ENCODE measurements around the gene WSCD2.

WSCD2 gene

GRCh38 chr12:108238474-108238873 is 109.4 kb downstream of the WSCD2 start:
- no peak for DNase-seq

- no peak for DNase-seq
Measured at GRCh38 chr12:108239378-108239777, 110.3 kb downstream of the WSCD2 start.

DNA sequence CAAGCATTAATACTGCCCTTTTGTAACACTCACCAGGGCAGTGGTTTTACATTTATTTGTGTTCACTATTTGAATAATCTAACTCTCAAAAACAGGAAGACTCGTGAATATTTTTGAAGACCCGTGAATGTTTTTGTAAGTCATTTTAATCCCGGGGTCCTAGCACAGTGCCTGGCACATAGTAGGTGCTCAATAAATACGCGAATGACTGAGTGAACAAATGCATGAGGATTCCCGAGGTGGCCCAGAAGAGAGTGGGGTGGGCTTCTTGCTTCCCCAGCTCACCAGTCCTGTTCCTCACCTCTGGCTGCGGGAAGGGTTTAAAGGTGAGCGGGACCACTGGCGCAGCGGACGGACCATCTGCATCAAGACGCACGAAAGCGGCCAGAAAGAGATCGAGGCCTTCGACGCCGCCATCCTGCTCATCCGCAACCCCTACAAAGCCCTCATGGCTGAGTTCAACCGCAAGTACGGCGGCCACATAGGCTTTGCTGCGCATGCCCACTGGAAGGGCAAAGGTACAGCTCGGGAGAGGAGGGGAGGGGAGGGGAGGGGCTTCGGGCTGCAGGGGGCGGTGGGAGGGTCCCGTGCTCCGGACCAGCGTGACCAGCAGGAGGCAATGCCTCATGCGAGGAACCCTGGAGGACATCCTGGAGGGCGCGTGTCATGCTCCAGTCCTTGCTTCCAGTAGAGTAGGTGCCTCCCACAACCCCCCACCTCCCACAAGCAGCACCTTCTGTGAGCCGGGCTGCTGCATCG is 111.1 kb downstream of the WSCD2 start:
- no peak for DNase-seq

GRCh38 chr12:108240928-108241327 is 111.8 kb downstream of the WSCD2 start:
- no peak for DNase-seq

- DNase-seq = no peak
Measured at GRCh38 chr12:108241986-108242703, 113.1 kb downstream of the WSCD2 start.

GRCh38 chr12:108247130-108247529 is 118.0 kb downstream of the WSCD2 start:
- no peak for DNase-seq

- DNase-seq = no peak
Measured at GRCh38 chr12:108248011-108248410, 118.9 kb downstream of the WSCD2 start.

DNA sequence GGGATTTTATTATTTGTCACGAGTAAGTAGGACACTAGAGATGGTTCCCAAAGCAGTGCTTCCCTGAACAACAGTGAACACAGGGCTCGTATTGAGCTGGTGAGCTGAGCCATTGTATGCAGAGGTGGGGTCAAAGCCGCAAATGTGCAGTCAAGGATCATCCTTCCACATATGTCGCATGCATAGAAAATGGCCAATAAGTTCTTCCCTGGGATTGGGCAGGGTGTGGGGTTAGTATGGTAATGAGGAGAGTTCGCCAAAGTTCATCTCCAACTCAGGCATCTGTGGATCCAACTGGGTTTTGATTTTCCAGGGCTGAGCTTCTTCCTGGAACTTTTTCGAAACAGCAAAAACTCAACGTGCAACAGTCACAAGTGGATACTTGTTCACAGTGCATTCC is 123.4 kb downstream of the WSCD2 start:
- no peak for DNase-seq

GRCh38 chr12:108253540-108253939 is 124.5 kb downstream of the WSCD2 start:
- DNase-seq = no peak

- DNase-seq = no peak
Measured at GRCh38 chr12:108254030-108254429, 124.9 kb downstream of the WSCD2 start.

GRCh38 chr12:108254517-108255251 is 125.6 kb downstream of the WSCD2 start:
- no peak for DNase-seq

DNA sequence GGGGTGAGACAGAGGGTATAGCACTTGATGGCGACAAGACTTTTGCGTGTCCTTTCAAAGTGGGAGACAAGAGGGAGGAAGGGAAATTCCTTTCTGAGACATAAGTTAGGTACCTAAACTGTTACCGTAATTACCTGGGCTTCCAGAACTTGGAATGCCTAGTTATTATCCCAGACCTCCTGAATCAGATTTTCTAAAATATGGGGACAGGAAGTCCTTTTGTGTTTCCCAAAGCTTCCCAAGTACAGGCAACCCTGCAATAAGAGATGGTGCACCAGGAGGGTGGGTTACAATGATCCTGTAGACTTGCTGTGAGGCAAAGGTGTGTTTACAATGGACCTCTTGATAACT is 126.1 kb downstream of the WSCD2 start:
- DNase-seq = no peak

DNA sequence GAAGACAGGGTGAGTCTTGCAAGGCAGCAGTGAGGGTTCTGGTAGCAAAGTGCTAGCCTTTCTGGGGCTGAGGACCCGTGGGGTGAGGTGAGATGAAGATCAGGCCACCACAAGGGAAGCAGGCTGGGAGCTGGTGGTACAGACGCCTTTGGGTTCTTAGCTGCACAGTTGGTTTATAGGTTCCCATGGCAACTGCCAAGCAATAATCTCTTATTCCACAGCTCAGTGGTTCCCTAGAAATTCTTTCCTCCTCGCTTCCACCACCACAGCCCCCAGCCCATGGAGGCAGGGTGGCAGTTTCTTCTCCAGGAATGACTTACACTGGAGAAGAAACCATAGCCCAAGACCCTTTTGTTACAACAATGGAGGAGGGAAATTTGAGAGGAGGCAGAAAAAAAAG is 127.9 kb downstream of the WSCD2 start:
- no peak for DNase-seq

DNA sequence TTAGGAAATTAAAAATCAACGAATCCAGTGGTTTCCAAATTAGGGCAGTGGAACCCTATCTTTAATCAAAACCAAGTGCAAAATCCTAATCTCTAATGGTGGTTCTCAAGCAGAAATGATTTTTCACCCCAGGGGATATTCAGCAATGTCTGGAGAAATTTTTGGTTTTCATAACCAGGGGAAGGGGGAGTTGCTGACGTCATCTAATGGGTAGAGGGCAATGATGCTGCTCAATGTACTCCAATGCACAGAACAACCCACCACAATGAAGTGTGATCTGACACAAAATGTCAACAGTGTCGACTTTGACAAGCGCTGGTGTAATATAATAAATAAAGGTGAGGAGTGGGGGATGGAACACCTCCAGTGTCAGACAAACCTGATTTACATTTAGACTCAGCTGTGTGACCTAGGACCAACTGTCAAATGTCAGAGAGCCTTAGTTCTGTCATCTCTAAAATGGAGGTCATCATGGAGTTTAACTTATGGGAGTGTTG is 128.6 kb downstream of the WSCD2 start:
- DNase-seq = no peak

DNA sequence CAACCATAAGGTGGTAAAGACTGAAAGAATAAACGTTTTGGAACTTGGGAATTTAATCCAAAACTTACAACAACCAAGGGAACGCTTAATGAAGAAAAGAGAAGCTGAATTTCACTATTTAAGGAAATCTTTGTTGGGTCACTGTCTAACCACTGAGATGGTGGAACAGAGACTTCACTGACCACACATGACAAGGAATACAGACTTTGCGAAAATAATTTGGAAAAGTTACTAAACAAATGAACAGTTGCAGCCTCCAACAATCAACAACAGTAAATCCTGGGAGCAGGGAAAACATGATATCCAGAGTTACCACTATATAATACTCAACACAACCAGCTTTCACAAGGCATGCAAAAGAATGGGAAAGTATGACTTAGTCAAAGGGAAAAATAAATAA is 131.0 kb downstream of the WSCD2 start:
- DNase-seq = no peak

DNA sequence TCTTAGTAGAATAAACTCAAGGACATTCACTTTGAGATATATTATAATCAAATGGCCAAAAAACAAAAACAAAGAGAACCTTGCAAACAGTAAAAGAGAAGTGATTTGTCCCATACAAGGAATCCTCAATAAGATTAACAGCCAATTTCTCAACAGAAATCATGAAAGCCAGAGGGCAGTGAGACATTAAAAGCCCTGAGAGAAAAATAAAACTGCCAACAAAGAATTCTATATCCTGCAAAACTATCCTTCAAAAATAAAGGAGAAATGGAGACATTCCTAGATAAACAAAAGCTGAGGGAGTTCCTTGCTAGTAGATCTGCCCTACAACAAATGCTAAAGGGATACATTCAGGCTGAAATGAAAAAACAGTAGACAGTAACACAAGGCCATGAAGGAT is 131.9 kb downstream of the WSCD2 start:
- no peak for DNase-seq

- DNase-seq = no peak
Measured at GRCh38 chr12:108265505-108265904, 136.4 kb downstream of the WSCD2 start.

DNA sequence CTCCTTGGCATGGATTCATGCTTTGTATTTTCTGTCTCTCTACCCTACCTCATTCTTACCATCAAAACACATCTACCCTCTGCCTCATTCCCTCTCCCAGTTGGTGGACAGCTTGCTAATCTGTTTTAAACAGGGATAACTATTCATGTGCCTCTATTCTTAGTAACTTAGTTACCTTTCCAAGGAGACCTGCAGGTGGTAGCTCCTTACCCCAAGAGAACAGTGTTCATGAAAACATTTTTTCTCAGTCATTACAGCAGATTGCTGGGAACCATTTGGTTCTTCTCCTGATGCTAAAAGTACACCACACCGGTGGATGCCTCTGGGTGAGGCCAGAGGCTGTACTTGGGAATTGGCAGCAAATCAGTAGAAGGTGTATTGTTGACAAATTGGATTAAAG is 137.0 kb downstream of the WSCD2 start:
- DNase-seq = no peak

DNA sequence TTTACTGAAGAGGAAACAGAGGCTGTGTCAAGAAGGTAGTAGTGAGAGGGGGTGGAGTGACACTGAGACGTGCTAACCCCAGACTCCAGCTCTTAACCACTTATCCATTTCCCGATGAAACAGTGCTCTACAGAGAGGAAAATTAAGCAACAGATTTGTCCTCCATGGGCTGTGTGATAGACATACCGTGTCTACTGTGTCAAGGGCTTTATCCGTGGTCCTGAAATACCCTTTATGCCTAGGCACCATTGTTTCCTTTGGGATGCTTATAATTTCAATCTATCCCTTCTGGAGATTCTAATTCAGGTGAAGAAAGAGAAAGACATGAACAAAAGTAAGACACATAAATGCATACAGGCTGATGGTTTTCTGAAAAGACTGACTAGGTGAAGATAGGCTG is 138.4 kb downstream of the WSCD2 start:
- no peak for DNase-seq

- no peak for DNase-seq
Measured at GRCh38 chr12:108268397-108268796, 139.3 kb downstream of the WSCD2 start.

DNA sequence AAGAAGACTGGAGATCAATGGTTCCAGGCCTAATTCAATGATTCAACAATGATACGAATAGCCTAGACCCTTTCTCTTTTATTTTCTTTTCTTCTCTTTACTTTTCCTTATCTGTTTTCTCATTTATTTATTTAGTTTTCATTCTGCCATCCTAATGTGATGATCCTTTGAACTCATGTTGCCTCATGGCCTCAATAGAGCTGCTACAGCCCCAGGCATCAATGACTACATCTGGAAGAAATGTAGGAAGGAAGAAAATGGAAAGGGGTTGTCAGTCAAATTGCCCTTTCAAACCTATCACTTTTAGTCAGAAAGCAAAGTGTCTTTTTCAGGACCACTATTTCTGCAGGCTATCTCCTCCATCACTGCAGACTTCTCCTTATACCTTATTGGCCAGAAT is 140.1 kb downstream of the WSCD2 start:
- no peak for DNase-seq

GRCh38 chr12:108270035-108270848 is 141.2 kb downstream of the WSCD2 start:
- DNase-seq = peak; percentile 8

DNA sequence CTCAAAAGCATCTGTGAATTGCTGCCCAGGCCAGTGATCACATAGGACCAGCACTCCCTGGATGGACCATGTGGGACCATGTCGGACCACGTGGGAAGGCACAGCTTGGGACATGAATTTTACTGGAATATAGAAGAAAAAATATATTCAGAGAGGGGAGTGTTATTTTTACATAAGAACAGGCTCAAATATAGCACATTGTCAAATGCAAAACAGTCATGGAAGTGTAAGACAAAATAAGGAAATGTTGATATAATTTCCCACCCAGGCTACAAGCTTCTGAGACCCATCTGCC is 141.7 kb downstream of the WSCD2 start:
- DNase-seq = no peak
